IMR-90 (cell line): ENCODE data around the gene MAGI3. TPM values are rescaled to one million over a fixed set of nuclear protein-coding genes. Genes with fewer than 3 reads are reported as not detected.

Source experiments
- ATAC-seq: fragments of 200-7000 bp; cut with Tn5 transposase; 2 replicates; pipeline ENCODE4 v1.9.1; 2020; ENCODE audit warnings: low read depth, mild to moderate bottlenecking, moderate library complexity
- BruUV-seq: library from RNA; stranded (reverse); fragments of 400-500 nt; replicated peaks from 2 replicates; lab custom pipeline; 2021; lab: Mats Ljungman, UMichigan
- CTCF ChIA-PET: fragments of 300-600 bp; formaldehyde crosslinking; extraction: SDS; loops from one replicate; lab custom pipeline; 2021; ENCODE audit warnings: antibody characterized with exemption; lab: Yijun Ruan, JAX
- POLR2A ChIA-PET: fragments of 300-600 bp; sonication (Branson Sonifier 250); formaldehyde crosslinking; loops from one replicate; lab custom pipeline; 2022; ENCODE audit warnings: antibody characterized with exemption; ENCODE audit not compliant: unreplicated experiment; lab: Charles Lee
- DNase-seq: peaks from one replicate; pipeline ENCODE4 v3.0.0; 2013
- H2AFZ ChIP-seq: replicated peaks from 2 replicates; pipeline ENCODE3; 2013; ENCODE audit warnings: low read length, mild to moderate bottlenecking; ENCODE audit not compliant: poor library complexity
- H2AK5ac ChIP-seq: 2 replicates; pipeline ENCODE4 v1.6.1; 2013; ENCODE audit warnings: low read depth, low read length, inconsistent platforms
- H2AK9ac ChIP-seq: replicated peaks from 2 replicates; pipeline ENCODE3; 2013; ENCODE audit warnings: mild to moderate bottlenecking, low read depth, low read length, moderate library complexity; ENCODE audit not compliant: poor library complexity
- H2BK120ac ChIP-seq: 2 replicates; pipeline ENCODE4 v1.6.1; 2013; ENCODE audit warnings: low read depth, low read length, inconsistent platforms
- H2BK15ac ChIP-seq: 3 replicates; pipeline ENCODE4 v1.6.1; 2013; ENCODE audit warnings: low read depth, low read length, inconsistent platforms
- H2BK20ac ChIP-seq: 2 replicates; pipeline ENCODE4 v1.6.1; 2013; ENCODE audit warnings: low read depth, mild to moderate bottlenecking, inconsistent platforms, low read length, moderate library complexity
- H2BK5ac ChIP-seq: 2 replicates; pipeline ENCODE4 v1.6.1; 2013; ENCODE audit warnings: mild to moderate bottlenecking, low read depth, low read length, inconsistent platforms; ENCODE audit not compliant: poor library complexity, severe bottlenecking
- H3K14ac ChIP-seq: replicated peaks from 2 replicates; pipeline ENCODE4 v1.6.1; 2013; ENCODE audit warnings: low read depth, low read length, inconsistent platforms
- H3K18ac ChIP-seq: 2 replicates; pipeline ENCODE4 v1.6.1; 2013; ENCODE audit warnings: low read depth, low read length, control low read depth
- H3K23ac ChIP-seq: 2 replicates; pipeline ENCODE4 v1.6.1; 2013; ENCODE audit warnings: low read depth, low read length, inconsistent platforms
- H3K27ac ChIP-seq: 2 replicates; pipeline ENCODE4 v1.5.1; 2013; ENCODE audit warnings: mild to moderate bottlenecking, control low read depth, low read length; ENCODE audit not compliant: insufficient read depth
- H3K27me3 ChIP-seq: 2 replicates; pipeline ENCODE4 v1.6.1; 2013; ENCODE audit warnings: low read length; ENCODE audit not compliant: control insufficient read depth, insufficient read depth
- H3K36me3 ChIP-seq: 2 replicates; pipeline ENCODE4 v1.6.1; 2013; ENCODE audit warnings: low read length, mixed read lengths; ENCODE audit not compliant: control insufficient read depth, insufficient read depth
- H3K4ac ChIP-seq: 2 replicates; pipeline ENCODE4 v1.6.1; 2013; ENCODE audit warnings: low read depth, low read length, inconsistent platforms
- H3K4me1 ChIP-seq: 2 replicates; pipeline ENCODE4 v1.6.1; 2013; ENCODE audit warnings: low read length, mixed read lengths; ENCODE audit not compliant: control insufficient read depth, insufficient read depth
- H3K4me2 ChIP-seq: 2 replicates; pipeline ENCODE4 v1.6.1; 2013; ENCODE audit warnings: low read depth, mild to moderate bottlenecking, control low read depth, low read length, moderate library complexity
- H3K4me3 ChIP-seq: 2 replicates; pipeline ENCODE4 v1.5.1; 2013; ENCODE audit warnings: low read depth, mild to moderate bottlenecking, control low read depth, low read length, moderate library complexity; ENCODE audit not compliant: insufficient read depth
- H3K56ac ChIP-seq: 2 replicates; pipeline ENCODE4 v1.6.1; 2013; ENCODE audit warnings: low read length, inconsistent platforms; ENCODE audit not compliant: insufficient read depth; ENCODE audit errors: extremely low read depth
- H3K79me1 ChIP-seq, 2 experiments: 2 replicates each; pipeline ENCODE4 v1.6.1; 2013; ENCODE audit warnings: low read length in 2 of 2, inconsistent platforms in 1 of 2, low read depth in 1 of 2
- H3K9ac ChIP-seq: 2 replicates; pipeline ENCODE4 v1.6.1; 2013; ENCODE audit warnings: low read depth, low read length, control low read depth
- H3K9me1 ChIP-seq: 2 replicates; pipeline ENCODE4 v1.6.1; 2013; ENCODE audit warnings: low read length, inconsistent platforms; ENCODE audit not compliant: insufficient read depth
- H3K9me3 ChIP-seq: 2 replicates; pipeline ENCODE4 v1.6.1; 2013; ENCODE audit warnings: low read length; ENCODE audit not compliant: control insufficient read depth, insufficient read depth
- H4K20me1 ChIP-seq: 2 replicates; pipeline ENCODE4 v1.6.1; 2013; ENCODE audit warnings: low read length, inconsistent platforms; ENCODE audit not compliant: insufficient read depth
- H4K5ac ChIP-seq: 2 replicates; pipeline ENCODE4 v1.6.1; 2013; ENCODE audit warnings: mild to moderate bottlenecking, low read depth, low read length, control low read depth
- H4K8ac ChIP-seq, 2 experiments: 2 replicates each; pipeline ENCODE4 v1.6.1; 2013; ENCODE audit warnings: low read depth in 2 of 2, low read length in 2 of 2, control low read depth in 1 of 2, inconsistent platforms in 1 of 2
- H4K91ac ChIP-seq: 2 replicates; pipeline ENCODE4 v1.6.1; 2013; ENCODE audit warnings: low read depth, low read length, inconsistent platforms; ENCODE audit not compliant: insufficient read depth
- BHLHE40 ChIP-seq: fragments of 150-350 bp; IDR thresholded peaks from 2 replicates; pipeline ENCODE4 v1.6.1; 2016; ENCODE audit warnings: mild to moderate bottlenecking, low read depth, low read length
- CEBPB ChIP-seq: IDR thresholded peaks from 2 replicates; pipeline ENCODE4 v1.6.1; 2012; ENCODE audit warnings: low read depth, low read length, improper control_type of control experiment
- CHD1 ChIP-seq: IDR thresholded peaks from 2 replicates; pipeline ENCODE4 v1.6.1; 2012; ENCODE audit warnings: low read depth, low read length, improper control_type of control experiment
- FOS ChIP-seq: fragments of 150-350 bp; IDR thresholded peaks from 2 replicates; pipeline ENCODE4 v1.6.1; 2016; ENCODE audit warnings: low read depth, low read length
- MAFK ChIP-seq: IDR thresholded peaks from 2 replicates; pipeline ENCODE4 v1.6.1; 2012; ENCODE audit warnings: low read depth, low read length, improper control_type of control experiment
- MAZ ChIP-seq: IDR thresholded peaks from 2 replicates; pipeline ENCODE4 v1.6.1; 2012; ENCODE audit warnings: low read depth, mild to moderate bottlenecking, low read length, improper control_type of control experiment, moderate library complexity, borderline replicate concordance
- MXI1 ChIP-seq: IDR thresholded peaks from 2 replicates; pipeline ENCODE4 v1.6.1; 2012; ENCODE audit warnings: low read depth, mild to moderate bottlenecking, low read length, moderate library complexity, borderline replicate concordance
- NFE2L2 ChIP-seq: fragments of 150-350 bp; IDR thresholded peaks from 2 replicates; pipeline ENCODE4 v1.6.1; 2016; ENCODE audit warnings: low read depth, mild to moderate bottlenecking, low read length
- POLR2A ChIP-seq: IDR thresholded peaks from 2 replicates; pipeline ENCODE4 v1.6.1; 2012; ENCODE audit warnings: mild to moderate bottlenecking, low read depth, low read length
- RAD21 ChIP-seq: IDR thresholded peaks from 2 replicates; pipeline ENCODE4 v1.6.1; 2012; ENCODE audit warnings: low read length, improper control_type of control experiment
- RCOR1 ChIP-seq: IDR thresholded peaks from 2 replicates; pipeline ENCODE4 v1.6.1; 2012; ENCODE audit warnings: mild to moderate bottlenecking, low read length, improper control_type of control experiment; ENCODE audit not compliant: insufficient replicate concordance
- RFX5 ChIP-seq: IDR thresholded peaks from 2 replicates; pipeline ENCODE4 v1.8.0; 2012; ENCODE audit warnings: low read depth, mild to moderate bottlenecking, low read length, moderate library complexity
- SMC3 ChIP-seq: fragments of 150-350 bp; IDR thresholded peaks from 2 replicates; pipeline ENCODE4 v1.6.1; 2016; ENCODE audit warnings: low read depth, mild to moderate bottlenecking, antibody characterized with exemption, low read length, moderate library complexity
- USF2 ChIP-seq: fragments of 150-350 bp; IDR thresholded peaks from 2 replicates; pipeline ENCODE4 v1.6.1; 2017; ENCODE audit warnings: mild to moderate bottlenecking, antibody characterized with exemption, low read length, low read depth
- WGBS, 2 experiments: methylation state at CpG; one replicate each; pipeline versions ENCODE4 v1.1.5 to v1.1.7; 2013; ENCODE audit warnings: missing lambda C conversion rate in 2 of 2; ENCODE audit not compliant: insufficient read length in 1 of 2; ENCODE audit errors: extremely low coverage in 2 of 2; 5-methylcytosine and 5-hydroxymethylcytosine counted together
- dilution Hi-C: fragments of 300-500 bp; cut with HindIII; formaldehyde crosslinking; loops from one replicate; pipeline ENCODE4 v1.14.3; 2018; ENCODE audit warnings: low sequenced_read_pairs; ENCODE audit not compliant: unreplicated experiment
- in situ Hi-C: fragments of 300-500 bp; cut with MboI; formaldehyde crosslinking; loops from 3 replicates; pipeline ENCODE4 v1.14.3; 2019; ENCODE audit warnings: low sequenced_read_pairs, inconsistent platforms, mixed read lengths
- intact Hi-C: fragments of 100-400 bp; cut with micrococcal nuclease; formaldehyde crosslinking; loops from 2 replicates; pipeline ENCODE4 v1.10.0; 2022
- polyA plus RNA-seq, 3 experiments: library from polyadenylated mRNA; depleted of rRNA; stranded (reverse); fragments of >200 nt; gene quantifications; 2 replicates each; pipeline ENCODE4 v1.2.3, GENCODE V29; 2012; ENCODE audit warnings: low replicate concordance in 1 of 3
- total RNA-seq: library from RNA; depleted of rRNA; stranded (reverse); fragments of >200 nt; gene quantifications from 2 replicates; pipeline ENCODE4 v1.2.3, GENCODE V29; 2012
- TF ChIP-seq, protein P1 (sequence below): conservative IDR thresholded peaks from 2 replicates; pipeline ENCODE4 v1.5.1; 2012; ENCODE audit warnings: mild to moderate bottlenecking, low read depth, low read length, improper control_type of control experiment
- TF ChIP-seq, protein P2 (sequence below): fragments of 150-350 bp; IDR thresholded peaks from 2 replicates; pipeline ENCODE4 v1.6.1; 2016; ENCODE audit warnings: low read depth, mild to moderate bottlenecking, low read length, moderate library complexity, borderline replicate concordance

The MAGI3 gene
- total and polyA plus RNA-seq, 2 of the 4 experiments (the other 2 are of a cell fraction): 2.5 to 8.8 TPM

DNA sequence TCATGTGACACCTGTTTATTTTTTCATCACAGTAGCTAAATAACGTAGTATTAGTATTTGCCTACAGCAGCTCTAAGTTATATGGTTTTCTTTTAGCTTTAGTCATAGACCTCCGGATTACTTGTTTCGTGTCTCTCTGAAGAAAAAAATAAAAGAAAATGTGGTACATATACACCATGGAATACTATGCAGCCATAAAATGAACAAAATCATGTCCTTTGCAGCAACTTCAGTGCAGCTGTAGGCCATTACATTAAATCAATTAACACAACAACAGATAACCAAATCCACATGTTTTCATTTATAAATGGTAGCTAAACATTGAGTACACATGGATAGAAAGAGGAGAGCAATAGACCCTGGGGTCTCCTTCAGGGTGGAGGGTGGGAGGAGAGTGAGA, 142.7 kb downstream of the MAGI3 start:
- Histone ChIP-seq H3K14ac (no peak overlapping the region), H2BK20ac (no peak overlapping the region), H3K4me2 (no peak overlapping the region), H3K4me1 (peaks cover 6% of the 10 kb centered on the region), H3K9me3 (no peaks in the 10 kb centered on the region), H3K23ac (no peak overlapping the region), H3K18ac (no peak overlapping the region), H2AK5ac (no peak overlapping the region), H4K91ac (no peak overlapping the region), H3K4me3 (no peak overlapping the region), H3K27ac (no peak overlapping the region), H3K79me1 (peaks cover 20 to 35% of the 10 kb centered on the region in 2 experiments), H3K27me3 (no peaks in the 10 kb centered on the region), H4K8ac (no peak overlapping the region), H2BK120ac (no peak overlapping the region), H4K20me1 (no peaks in the 10 kb centered on the region), H3K9ac (no peak overlapping the region), H2BK15ac (no peak overlapping the region), H2AFZ (no peak overlapping the region), H4K5ac (no peak overlapping the region), H3K4ac (no peak overlapping the region), H3K9me1 (no peaks in the 10 kb centered on the region), H2BK5ac (no peak overlapping the region), H3K56ac (no peak overlapping the region), H2AK9ac (no peak overlapping the region), H3K36me3 (no peaks in the 10 kb centered on the region)
- no TSS peak for BruUV-seq
- TF ChIP-seq USF2 (no peak), RAD21 (no peak), RFX5 (no peak), POLR2A (no peak), SMC3 (no peak), CEBPB (no peak), BHLHE40 (no peak), RCOR1 (no peak), FOS (no peak), CHD1 (no peak), NFE2L2 (no peak), MXI1 (no peak), MAZ (no peak), MAFK (no peak)
- TF ChIP-seq, protein P1, sequence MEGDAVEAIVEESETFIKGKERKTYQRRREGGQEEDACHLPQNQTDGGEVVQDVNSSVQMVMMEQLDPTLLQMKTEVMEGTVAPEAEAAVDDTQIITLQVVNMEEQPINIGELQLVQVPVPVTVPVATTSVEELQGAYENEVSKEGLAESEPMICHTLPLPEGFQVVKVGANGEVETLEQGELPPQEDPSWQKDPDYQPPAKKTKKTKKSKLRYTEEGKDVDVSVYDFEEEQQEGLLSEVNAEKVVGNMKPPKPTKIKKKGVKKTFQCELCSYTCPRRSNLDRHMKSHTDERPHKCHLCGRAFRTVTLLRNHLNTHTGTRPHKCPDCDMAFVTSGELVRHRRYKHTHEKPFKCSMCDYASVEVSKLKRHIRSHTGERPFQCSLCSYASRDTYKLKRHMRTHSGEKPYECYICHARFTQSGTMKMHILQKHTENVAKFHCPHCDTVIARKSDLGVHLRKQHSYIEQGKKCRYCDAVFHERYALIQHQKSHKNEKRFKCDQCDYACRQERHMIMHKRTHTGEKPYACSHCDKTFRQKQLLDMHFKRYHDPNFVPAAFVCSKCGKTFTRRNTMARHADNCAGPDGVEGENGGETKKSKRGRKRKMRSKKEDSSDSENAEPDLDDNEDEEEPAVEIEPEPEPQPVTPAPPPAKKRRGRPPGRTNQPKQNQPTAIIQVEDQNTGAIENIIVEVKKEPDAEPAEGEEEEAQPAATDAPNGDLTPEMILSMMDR: no peak
- TF ChIP-seq, protein P2, sequence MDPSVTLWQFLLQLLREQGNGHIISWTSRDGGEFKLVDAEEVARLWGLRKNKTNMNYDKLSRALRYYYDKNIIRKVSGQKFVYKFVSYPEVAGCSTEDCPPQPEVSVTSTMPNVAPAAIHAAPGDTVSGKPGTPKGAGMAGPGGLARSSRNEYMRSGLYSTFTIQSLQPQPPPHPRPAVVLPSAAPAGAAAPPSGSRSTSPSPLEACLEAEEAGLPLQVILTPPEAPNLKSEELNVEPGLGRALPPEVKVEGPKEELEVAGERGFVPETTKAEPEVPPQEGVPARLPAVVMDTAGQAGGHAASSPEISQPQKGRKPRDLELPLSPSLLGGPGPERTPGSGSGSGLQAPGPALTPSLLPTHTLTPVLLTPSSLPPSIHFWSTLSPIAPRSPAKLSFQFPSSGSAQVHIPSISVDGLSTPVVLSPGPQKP: no peak
- no peak for ATAC-seq
- ChIA-PET CTCF (interaction anchor here (1.1 kb wide), 1 partner anchor 11 kb away, joined by 3 read pairs; no protein-coding TSS in a partner anchor), POLR2A (no interaction called here)
- no peak for DNase-seq
- dilution Hi-C loops (no loop called here), in situ Hi-C loops (no loop called here), intact Hi-C loops (no loop called here)
- no CpG with 5 or more reads among the region's 3 CpGs for WGBS, 2 experiments
